Activated CD4-positive, alpha-beta T cell treated with anti-CD3 and anti-CD28 coated beads, Interleukin-2, Interleukin-6, amounts not matched to agents 100 ng/mL and 50 ng/mL, durations not matched to agents 16 hours and 8 hours (primary cell): ENCODE measurements around the gene DDN.

Experiments used
- DNase-seq: peaks from one replicate; pipeline ENCODE4 v3.0.0-alpha.2; 2020

Gene DDN

DNA sequence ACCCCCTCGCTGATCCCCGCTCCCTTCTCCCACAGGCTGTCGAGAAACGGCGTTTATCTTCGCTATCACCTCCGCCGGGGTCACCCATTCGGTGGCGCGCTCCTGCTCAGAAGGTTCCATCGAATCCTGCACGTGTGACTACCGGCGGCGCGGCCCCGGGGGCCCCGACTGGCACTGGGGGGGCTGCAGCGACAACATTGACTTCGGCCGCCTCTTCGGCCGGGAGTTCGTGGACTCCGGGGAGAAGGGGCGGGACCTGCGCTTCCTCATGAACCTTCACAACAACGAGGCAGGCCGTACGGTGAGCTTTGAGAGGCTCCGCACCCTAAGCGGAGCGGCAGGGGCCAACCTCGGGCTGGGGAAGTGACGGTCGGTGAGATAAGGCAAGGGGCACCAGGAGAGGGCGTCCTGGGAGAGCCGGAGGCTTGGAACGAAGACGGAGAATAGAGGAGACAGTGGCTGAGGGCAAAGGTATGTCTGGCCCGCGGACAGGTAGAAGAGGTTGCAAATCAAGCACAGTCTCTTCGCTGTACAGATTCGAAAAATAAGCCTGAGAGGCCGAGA is 18.7 kb downstream of the DDN start:
- peak; percentile 41 for DNase-seq

- DNase-seq = no peak
Observed at GRCh38 chr12:48979602-48980388, 19.4 kb downstream of the DDN start.

GRCh38 chr12:48978741-48979601 is 20.2 kb downstream of the DDN start:
- no peak for DNase-seq

DNA sequence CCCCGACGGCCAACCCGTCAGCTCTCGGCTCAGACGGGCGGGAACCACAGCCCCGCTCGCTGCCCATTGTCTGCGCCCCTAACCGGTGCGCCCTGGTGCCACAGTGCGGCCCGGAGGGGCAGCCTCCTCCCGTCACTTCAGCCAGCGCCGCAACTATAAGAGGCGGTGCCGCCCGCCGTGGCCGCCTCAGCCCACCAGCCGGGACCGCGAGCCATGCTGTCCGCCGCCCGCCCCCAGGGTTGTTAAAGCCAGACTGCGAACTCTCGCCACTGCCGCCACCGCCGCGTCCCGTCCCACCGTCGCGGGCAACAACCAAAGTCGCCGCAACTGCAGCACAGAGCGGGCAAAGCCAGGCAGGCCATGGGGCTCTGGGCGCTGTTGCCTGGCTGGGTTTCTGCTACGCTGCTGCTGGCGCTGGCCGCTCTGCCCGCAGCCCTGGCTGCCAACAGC is 20.9 kb downstream of the DDN start, which contains the start of gene WNT1:
Gene WNT1 (plus strand): TSS at position 32 of the 450 bp plus-strand sequence. CDS start 329 bp downstream, at position 361.
- DNase-seq = no peak

GRCh38 chr12:48977290-48978281 is 21.6 kb downstream of the DDN start:
- peak; percentile 84 for DNase-seq

GRCh38 chr12:48973941-48974673 is 25.1 kb downstream of the DDN start:
- peak; percentile 47 for DNase-seq

GRCh38 chr12:48973531-48973930 is 25.6 kb downstream of the DDN start:
- no peak for DNase-seq

- DNase-seq = no peak
Observed at GRCh38 chr12:48972952-48973483, 26.2 kb downstream of the DDN start.

- DNase-seq = peak; percentile 37
Observed at GRCh38 chr12:48972213-48972951, 26.8 kb downstream of the DDN start.

DNA sequence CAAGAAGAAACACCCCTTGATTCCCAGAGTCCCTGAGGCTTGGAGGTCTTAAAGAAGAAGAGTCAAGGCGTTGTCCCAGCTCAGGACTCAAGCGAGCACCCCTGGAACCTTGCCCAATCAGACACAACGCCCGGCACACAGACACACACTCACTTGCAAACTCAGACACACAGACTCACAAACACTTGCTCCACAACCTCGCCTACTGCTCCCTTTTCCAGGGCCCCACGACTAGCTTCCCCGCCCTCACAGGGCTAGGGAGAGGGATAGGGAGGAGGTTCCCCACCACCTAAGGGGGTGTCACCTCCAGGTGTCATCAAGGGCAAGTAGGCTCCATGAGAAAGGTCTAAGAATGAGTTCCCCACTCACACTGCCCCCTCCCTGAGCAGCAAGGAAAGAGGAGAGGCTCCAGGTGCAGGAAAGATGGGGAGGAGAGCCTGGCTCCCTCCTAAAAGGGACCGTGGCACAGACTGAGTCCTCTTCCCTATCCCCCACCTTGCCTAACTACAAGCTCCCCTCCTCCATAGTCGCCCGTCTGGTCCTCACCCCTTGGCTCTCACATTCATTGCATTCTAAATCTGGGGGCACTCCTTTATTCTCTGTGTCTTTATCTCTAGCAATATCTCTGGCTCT is 28.4 kb downstream of the DDN start:
- DNase-seq = no peak

- no peak for DNase-seq
Observed at GRCh38 chr12:48969833-48970701, 29.1 kb downstream of the DDN start.

DNA sequence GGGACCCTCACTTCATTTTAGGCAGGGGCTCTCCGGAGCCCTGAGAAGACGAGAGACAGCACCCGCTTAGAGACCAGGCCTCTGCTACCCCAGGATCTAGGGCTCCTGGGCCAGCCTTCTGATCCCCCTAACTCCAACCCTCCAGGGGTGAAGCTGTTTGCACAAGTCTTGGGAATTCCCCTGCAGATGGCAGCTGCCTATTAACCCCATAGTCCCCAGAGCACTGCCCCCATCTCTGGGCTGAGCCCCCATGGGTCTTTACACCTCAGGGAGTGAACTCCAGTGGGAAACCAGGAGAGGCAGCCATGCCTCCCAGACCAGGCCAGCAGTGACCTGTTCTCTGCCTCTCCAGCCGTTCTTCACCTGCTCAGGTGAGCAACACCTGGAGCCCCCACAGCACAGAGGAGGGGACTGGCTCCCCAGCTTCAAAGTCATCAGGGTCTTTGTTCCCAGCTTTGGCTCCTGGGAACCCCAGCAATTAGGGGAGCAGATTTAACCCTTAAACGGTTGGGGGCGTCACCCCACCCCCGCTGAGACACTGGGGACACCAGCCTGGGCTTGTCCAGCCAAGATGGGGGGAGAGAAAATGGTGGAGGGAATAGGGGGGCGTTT is 29.9 kb downstream of the DDN start:
- no peak for DNase-seq

- DNase-seq = no peak
Observed at GRCh38 chr12:48968467-48968866, 30.7 kb downstream of the DDN start.

DNA sequence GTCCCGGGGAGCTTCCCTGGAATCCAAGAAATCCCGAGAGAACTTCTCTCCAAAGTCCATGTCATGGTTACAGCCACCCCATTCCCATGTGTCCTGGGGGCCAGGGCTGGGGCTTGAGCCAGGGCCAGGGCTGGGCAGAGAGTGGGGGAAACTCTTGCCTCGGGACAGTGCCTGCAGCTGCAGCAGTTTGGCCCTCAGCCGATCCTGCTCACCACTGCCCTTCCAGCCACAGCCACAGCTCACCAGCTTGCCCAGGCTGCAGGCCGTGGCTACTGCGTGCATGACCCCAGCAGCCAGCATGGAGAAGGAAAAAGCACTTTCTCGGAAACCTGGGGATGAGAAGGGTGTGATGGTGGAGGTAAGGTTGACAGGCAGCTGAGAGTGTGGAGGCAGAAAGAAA is 31.2 kb downstream of the DDN start:
- DNase-seq = no peak

DNA sequence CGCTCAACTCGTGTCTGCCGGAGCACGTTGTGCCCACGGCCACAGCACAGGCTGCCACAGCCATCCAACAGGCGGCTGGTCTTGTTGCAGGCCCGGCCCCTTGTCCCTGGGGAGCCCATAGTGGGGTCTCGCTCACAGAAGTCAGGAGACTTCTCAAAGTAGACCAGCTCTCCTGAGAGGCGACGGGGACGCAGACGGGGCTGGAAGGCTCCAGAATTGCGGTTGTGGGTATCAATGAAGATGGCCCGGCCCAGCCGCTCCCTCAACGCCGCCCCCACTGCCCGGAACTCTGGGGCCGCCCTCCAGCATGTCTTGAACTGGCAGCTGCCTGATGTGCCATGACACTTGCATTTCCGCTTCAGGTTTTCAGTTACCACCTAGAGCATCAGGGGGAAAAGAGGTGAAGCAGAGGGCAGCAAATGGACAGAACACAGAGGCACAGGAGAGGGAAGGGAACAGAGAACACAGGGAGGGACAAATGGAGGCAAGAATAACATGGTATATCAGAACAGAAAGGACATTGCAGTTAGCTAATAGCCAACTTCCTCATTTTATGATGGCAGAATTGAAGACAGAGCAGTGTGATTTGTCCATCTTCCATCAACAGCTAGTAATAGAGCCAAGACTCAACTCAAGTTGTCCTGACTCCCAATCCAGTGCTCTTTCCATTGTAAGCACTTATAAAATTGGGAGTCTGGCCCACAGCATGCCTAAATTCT is 32.8 kb downstream of the DDN start:
- no peak for DNase-seq

GRCh38 chr12:48965298-48965838 is 33.8 kb downstream of the DDN start:
- no peak for DNase-seq

- no peak for DNase-seq
Observed at GRCh38 chr12:48961801-48962200, 37.4 kb downstream of the DDN start.
